Stimulated activated CD4-positive, alpha-beta T cell treated with anti-CD3 and anti-CD28 coated beads, Interleukin-12 subunit alpha, Interleukin-12 subunit beta, amount 100 ng/mL, for 4 hours (primary cell): Measurements from ENCODE around the gene NCAN.

Experiments used
- DNase-seq: peaks from one replicate; pipeline ENCODE4 v3.0.0-alpha.2; 2020

NCAN gene

DNA sequence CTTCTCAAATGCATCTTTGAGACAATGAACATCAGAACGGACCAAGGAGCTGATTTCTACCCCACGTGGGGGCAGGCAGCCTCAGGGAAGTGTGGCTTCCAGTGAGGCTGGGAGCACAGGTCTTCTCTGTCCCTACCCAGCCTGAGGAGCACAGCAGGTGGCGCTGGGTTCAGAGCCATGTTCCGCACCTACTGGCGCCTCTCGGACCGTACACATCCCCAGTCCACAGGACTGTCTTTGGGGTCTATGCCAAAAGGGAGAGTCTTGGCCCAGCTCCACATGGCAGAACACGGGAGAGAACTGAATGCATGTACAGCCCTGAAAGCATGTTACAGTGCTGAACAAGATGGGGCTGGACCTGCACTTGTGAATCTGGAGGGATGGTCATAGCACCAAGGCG is 86.0 kb downstream of the NCAN start:
- DNase-seq: no peak

DNA sequence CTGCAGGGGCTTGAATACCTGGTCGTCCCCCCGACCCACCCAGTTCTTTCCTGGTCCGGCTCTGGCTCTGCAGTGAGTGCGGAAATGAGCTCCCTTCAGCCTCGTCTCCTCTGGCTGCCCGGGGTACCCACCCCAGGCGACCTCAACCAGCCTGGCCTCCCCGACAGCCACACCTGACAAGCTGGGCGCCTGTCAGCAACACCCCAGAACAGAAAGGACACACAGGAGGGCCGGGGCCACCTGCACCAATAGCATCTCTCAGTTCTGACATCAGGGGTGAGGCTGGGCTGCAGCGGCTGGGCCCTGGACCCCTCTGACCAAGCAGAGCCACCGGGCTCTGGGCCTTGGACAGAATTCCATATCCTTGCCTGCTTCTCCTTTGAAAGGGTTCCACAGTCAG is 88.9 kb downstream of the NCAN start:
- no peak for DNase-seq
